Measurements from ENCODE around the gene PRKAR1A. TPM values are rescaled to one million over a fixed set of nuclear protein-coding genes. Genes with fewer than 3 reads are reported as not detected.
"Not testable (repeated sequence)": the region's sequence is repeated elsewhere in the genome, so short reads cannot be mapped to it uniquely, and the experiment has no call there.

The PRKAR1A gene
- total RNA-seq, 1 donor from 2014 or later, result 572 TPM

GRCh38 chr17:68581863-68582645, 69.8 kb downstream of the PRKAR1A start:
- DNase-seq, result no peak

GRCh38 chr17:68582867-68583266, 70.6 kb downstream of the PRKAR1A start:
- not testable (repeated sequence) for DNase-seq

GRCh38 chr17:68584581-68585303, 72.5 kb downstream of the PRKAR1A start:
- no peak for DNase-seq

DNA sequence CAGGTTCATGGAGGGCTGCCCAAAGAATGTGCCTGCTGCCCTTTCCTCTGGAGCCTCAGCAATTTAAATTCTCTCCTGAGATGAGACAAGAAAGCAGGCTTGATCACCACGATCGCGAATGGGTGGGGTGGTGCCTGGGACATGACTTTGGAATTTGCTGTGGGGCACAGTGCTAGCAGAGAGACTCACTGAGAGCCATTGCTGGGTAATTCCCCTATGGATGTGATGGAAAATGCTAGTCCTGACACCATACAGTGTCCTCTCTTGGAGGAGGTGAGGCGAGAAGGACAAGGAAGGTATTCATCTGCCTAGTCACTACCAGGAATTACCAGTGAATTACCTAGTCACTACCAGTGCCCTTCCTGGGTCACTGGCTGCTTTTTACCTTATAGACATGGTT, 73.4 kb downstream of the PRKAR1A start:
- no peak for DNase-seq

- DNase-seq, result no peak
These were observed 74.8 kb downstream of the PRKAR1A start for GRCh38 chr17:68587026-68587425.

DNA sequence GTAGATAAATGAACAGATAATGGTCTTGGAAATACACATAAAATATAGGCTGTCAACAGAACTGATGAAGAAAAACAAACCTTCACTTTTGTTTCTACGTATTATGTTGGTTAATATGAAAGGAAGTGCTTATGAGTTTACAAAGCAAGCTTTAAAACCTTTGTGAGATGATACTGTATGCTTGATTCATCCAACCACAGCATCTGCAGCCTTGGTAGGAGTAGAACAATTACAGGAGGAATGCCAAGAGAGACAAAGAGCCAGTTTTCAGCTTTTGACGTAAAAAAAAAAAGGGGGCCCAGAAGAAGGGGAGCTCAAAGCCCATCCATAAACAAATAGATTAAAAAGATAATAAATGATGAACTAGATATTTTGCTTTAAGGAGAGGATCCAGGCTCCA, 75.6 kb downstream of the PRKAR1A start:
- DNase-seq, result no peak

- DNase-seq, result no peak
These were observed 76.1 kb downstream of the PRKAR1A start for GRCh38 chr17:68588362-68588761.

DNA sequence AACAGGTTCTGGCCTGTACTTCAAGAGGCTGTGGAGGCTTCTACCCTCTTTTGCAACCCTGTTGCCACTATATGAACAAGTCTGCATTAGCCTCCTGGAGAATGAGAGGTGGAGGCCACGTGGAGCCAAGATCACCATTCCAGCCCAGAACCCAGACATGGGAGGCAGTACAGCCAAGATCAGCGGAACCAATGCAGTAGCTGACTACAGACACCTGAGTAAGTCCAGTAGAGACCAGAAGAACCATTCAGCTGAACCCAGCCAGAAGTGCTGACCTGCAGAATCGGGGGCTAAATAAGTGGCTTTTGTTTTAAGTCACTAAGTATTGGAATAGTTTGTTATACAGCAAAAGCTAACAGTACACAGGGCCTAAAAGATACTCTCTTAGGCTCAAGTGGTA, 76.9 kb downstream of the PRKAR1A start:
- DNase-seq, result no peak

DNA sequence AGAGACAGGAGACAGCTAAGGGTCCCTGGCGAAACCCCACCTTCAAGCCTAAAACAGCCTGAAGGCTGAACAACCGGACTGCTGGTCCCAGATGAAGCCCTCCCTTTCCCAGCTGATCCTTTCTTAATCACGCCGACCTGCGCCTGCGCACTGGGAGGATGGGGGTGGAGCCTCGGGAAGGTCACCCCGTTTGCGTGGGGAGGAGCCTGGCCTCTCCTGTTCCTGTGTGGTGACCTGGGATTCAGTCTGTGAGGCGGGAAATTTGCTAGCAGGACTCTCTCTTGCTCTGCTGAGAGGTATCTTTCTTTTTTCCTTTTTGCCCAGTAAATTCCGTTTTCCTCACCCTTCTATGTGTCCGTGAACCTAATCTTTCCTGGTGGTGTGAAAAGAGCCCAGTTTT, 79.4 kb downstream of the PRKAR1A start:
- no peak for DNase-seq

DNA sequence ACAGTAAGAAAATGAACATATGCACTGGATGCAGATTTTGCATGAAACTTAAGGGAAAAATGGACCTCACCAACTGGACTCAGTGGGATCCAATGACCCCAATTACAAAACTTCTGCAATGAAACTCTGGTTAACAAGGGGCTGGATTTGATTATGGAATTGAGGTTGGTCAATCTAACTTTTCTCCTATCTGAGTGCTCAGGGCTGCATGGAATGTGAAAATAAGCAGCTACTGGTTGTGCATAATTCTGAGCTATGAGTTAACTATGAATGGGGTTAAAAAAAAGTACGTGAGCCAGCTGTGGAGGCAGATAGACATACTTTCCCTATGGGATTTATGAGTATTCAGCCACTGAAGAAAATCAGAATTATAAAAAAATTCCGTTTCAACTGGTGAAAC, 79.8 kb downstream of the PRKAR1A start:
- DNase-seq, result no peak

- DNase-seq, result no peak
These were observed 80.7 kb downstream of the PRKAR1A start for GRCh38 chr17:68592682-68593641.

GRCh38 chr17:68594552-68594951, 82.3 kb downstream of the PRKAR1A start:
- DNase-seq, result no peak

DNA sequence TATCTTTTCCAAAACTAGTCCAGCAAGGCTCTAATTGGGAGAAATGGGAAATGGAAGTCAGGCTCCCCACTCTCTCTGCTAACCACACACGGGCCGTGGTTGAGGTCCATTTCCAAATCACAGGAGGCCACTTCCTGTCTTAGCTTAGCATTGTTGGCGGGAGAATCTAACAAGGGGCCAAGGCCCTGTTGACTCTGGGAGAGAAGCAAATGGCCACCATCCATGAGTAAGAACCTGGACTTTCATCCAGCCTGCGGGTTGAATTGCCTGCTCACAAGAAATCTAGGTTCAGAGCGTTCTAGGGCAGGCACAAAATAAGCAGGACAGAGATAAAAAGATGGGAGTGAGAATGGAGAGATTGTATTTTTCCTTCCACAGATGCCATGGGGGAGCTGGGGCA, 83.3 kb downstream of the PRKAR1A start:
- DNase-seq, result no peak

DNA sequence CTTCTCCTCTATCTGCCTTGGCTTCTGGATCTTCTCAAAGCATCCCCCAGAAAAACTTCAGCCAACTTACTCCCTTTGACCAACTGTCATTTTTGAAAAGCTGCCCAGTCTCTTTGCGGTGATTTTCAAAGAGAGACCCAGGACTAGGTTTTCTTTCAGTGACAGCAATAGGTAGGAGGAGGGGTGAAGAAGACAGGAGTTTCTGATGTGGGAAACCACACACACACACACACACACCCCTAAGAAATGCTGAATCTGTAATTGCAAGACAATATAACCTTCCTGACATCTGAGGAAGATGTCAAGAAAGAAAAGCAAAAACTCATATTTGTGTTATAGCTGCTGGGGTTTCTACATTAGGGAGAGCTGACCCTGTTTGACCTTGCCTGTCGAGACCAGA, 83.8 kb downstream of the PRKAR1A start:
- DNase-seq, result no peak

DNA sequence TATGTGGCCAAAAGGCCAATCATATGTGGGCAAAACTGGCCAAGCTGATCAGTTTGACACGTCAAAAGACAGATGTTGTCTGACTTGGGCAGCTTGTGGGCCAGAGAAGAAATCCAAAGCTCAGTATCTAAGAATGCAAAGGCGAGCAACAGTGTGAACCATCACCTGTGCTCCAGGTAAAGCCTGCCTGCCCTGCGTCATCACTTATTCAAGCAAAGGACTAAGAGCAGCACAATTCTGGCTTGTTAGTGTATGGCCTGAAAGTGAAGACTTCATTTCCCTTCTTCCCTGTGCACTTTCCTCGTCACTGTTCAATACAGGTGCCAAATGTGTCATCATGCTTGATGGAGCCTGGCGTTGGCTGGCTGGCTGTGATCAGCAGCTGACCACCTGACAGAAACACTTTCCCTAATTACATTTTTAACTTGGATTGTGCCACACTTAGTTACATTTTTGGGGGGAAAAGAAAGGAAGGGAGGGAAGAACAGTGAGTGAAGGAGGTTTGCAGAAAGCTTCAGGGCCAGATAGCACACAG, 84.2 kb downstream of the PRKAR1A start:
- DNase-seq, result no peak

- DNase-seq, result no peak
These were observed 85.8 kb downstream of the PRKAR1A start for GRCh38 chr17:68598074-68598473.

GRCh38 chr17:68598545-68598961, 86.3 kb downstream of the PRKAR1A start:
- DNase-seq, result no peak

DNA sequence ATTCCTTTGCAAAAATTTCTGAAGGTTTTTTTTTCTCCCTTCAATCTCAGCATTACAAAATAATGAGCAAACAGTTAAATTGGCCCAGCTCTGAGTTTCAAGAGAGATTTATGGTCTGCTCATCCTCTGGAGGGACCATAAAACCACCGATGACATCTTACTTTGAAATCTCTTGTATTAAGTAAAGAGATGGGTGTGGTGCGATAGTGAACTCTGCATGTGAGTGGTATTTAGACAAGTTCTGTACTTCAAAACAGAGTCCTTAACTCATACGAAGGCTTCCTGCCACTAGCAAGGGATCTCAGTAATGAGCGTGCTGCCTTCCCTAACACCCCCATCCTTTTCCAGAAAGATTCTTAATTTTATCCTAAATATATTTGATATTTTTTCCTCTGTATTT, 86.9 kb downstream of the PRKAR1A start:
- DNase-seq, result no peak

DNA sequence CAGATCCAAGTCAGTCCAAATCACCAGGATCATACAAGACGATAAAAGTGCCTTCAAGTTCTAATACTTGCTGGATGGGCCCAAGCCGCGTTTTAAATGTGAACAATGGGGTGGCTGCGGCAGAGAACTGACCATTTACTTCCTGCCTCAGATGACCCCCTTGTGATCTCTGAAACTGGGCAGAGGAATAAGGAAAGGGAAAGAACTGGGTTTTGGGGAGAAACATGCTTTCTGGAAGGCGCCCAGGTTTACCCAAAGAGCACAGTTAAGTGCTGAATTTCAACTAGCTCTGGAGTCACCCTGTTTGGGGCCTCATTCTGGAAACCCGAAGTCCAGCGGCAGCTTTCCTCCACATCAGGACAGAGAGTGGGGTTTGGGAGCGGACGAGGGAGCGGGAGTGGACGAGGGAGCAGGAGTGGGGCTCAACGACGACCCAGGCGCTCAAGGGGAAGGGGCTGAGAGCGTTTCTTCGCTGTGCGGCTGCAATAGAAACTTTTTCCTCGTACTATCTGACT, 87.4 kb downstream of the PRKAR1A start:
- no peak for DNase-seq

- peak; percentile 14 for DNase-seq
These were observed 88.1 kb downstream of the PRKAR1A start for GRCh38 chr17:68600067-68600930.

All from dermis blood vessel endothelial cell (primary cell).